Right lobe of liver (tissue), 4 donors: ENCODE results near the gene RAB10.

Source experiments
- CTCF ChIP-seq, 4 donors: fragments of 200-600 bp in 3 of 4; fragments of 450-650 bp in 1 of 4; IDR thresholded peaks; one replicate each; pipeline versions ENCODE4 v1.5.1 to v1.8.0; 2016 to 2022; ENCODE audit warnings: antibody characterized with exemption in 4 of 4, mild to moderate bottlenecking in 2 of 4
- POLR2A ChIP-seq: fragments of 450-650 bp; IDR thresholded peaks from one replicate; pipeline ENCODE4 v1.6.1; 2017; ENCODE audit warnings: antibody characterized with exemption, mild to moderate bottlenecking
- donor health status: DM: no; HTN: no; CAD: no.
- donor health status: DM: no; HTN: no; CAD: no.
- donor health status: DM: no; HTN: yes; CAD: no.

- TF ChIP-seq CTCF (IDR thresholded peaks at IDR 0.05) (no peak), POLR2A (no peak)
These were observed 140.0 kb downstream of the RAB10 start for GRCh38 chr2:26173776-26174482.
